H1 (cell line): ENCODE results near the gene SCGN. TPM values are rescaled to one million over a fixed set of nuclear protein-coding genes. Genes with fewer than 3 reads are reported as not detected.

Source experiments
- CHD2 ChIP-seq: IDR thresholded peaks from 2 replicates; pipeline ENCODE4 v1.6.1; 2012; ENCODE audit warnings: low read length, improper control_type of control experiment
- NRF1 ChIP-seq: IDR thresholded peaks from 2 replicates; pipeline ENCODE4 v1.6.1; 2011; ENCODE audit warnings: mild to moderate bottlenecking, low read depth, low read length, improper control_type of control experiment
- SP4 ChIP-seq: IDR thresholded peaks from 2 replicates; pipeline ENCODE4 v1.6.1; 2012; ENCODE audit warnings: low read length, inconsistent platforms
- SRF ChIP-seq: IDR thresholded peaks from 2 replicates; pipeline ENCODE4 v1.6.1; 2011; ENCODE audit warnings: mild to moderate bottlenecking, low read depth, low read length, moderate library complexity
- YY1 ChIP-seq: IDR thresholded peaks from 2 replicates; pipeline ENCODE4 v1.6.1; 2011; ENCODE audit warnings: low read depth, mild to moderate bottlenecking, low read length
- polyA plus RNA-seq, 7 experiments: library from polyadenylated mRNA; depleted of rRNA in 3 of 7; stranded (reverse) in 5 of 7; unstranded in 2 of 7; fragments of >200 nt in 5 of 7; fragments of 200-250 nt in 2 of 7; gene quantifications; 1 replicate in 5 of 7; 2 replicates in 1 of 7; 4 replicates in 1 of 7; pipeline versions ENCODE4 v1.2.1 to v1.2.3, GENCODE V29; 2011 to 2013; ENCODE audit warnings: missing spikeins in 2 of 7, mixed read lengths in 2 of 7
- total RNA-seq: library from RNA; stranded (reverse); fragmentation: NEBNext Ultra II Directional; extraction: Animal tissue kit (Norgen Biotek cat#: 25700); gene quantifications from 2 replicates; pipeline ENCODE4 v1.2.1, GENCODE V29; 2021

The SCGN gene
- total and polyA plus RNA-seq, 2 of the 8 experiments (the other 6 are each of a cell fraction or from before 2014, with no cell fraction given): not detected

DNA sequence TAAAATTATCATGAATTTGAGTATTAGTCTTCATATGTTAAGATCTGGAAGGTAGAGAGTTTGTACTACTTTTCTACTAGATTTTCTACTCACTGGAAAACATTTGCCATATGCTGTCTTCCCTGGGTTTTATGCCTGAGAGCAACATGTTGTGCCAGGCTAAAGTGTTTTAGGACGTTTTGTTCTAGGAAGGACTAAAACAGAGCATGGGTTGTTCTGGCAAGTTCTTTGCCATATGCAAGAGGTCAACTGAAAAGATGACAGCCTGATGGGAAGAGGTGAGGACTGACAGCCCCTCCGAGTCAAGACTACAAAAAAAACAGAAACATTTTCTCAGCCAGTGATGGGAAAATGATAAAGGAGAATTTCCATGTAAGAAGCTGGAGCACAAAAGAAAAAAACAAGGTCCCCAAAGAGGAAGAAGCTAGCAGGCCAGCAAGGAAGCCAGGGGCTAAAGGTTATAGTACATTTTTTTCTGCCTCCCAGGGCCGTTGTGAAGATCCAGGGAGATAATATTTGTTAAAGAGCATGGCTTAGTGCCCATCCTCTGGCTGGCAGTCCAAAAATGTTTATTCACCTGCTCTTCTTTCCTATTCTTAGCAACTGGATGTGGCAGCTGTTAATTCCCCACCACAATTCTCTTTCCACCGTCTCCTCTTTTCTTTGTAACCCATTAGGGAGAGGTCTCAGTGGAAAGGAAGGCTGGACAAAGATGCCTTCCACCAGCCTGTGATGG, 7.8 kb downstream of the SCGN start (continued):
- TF ChIP-seq NRF1 (no peak), SRF (no peak), YY1 (no peak), CHD2 (no peak), SP4 (no peak)
